Erythroblast (primary cell): Measurements from ENCODE around the gene SLMAP.

Experiments used
- GATA1 ChIP-seq: IDR thresholded peaks from 2 replicates; pipeline ENCODE4 v1.6.1; 2011; ENCODE audit warnings: low read depth, mild to moderate bottlenecking, control low read depth, low read length, moderate library complexity
- POLR2A ChIP-seq: IDR thresholded peaks from 2 replicates; pipeline ENCODE4 v1.6.1; 2011; ENCODE audit warnings: mild to moderate bottlenecking, low read length

- TF ChIP-seq POLR2A (no peak), GATA1 (no peak)
Measured at GRCh38 chr3:57928511-57928910, 172.4 kb downstream of the SLMAP start.
